T-helper 1 cell treated with Interleukin-12 subunit alpha and Interleukin-12 subunit beta and Interleukin-4 antibody, amounts not matched to agents 30 ng/mL and 1 ng/mL, for 36 hours (primary cell): Measurements from ENCODE around the gene RGPD3. TPM values are rescaled to one million over a fixed set of nuclear protein-coding genes. Genes with fewer than 3 reads are reported as not detected.
"Not testable (repeated sequence)": the region's sequence is repeated elsewhere in the genome, so short reads cannot be mapped to it uniquely, and the experiment has no call there.

Experiments
- intact Hi-C: fragments of 100-400 bp; cut with micrococcal nuclease; formaldehyde crosslinking; loops from one replicate; pipeline ENCODE4 v1.15.1; 2024
- total RNA-seq: library from RNA; stranded (reverse); gene quantifications from 2 replicates; pipeline ENCODE4 v1.2.3, GENCODE V29; 2022

Gene RGPD3
- total RNA-seq, result 0.32 and 0.37 TPM in 2 replicates

DNA sequence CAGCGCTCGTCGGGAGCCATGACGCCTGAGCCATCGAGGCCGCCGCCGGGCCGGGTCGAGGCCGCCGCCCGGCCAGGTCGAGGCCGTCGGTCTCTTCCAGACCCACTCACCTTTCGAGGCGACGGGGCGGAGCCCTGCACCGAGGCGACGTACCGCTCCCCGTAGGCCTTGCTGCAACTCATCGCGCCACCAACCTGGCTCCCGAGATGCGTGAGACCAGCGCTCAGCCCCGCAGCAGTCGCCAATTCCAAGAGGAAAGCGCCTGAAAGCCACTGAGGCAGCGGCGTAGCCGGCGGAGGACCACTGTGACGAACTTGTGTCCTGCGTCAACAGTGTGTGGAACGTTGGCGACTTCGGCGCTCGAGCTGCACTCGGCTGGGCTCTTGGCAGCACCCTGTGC, at the start of gene RGPD3:
Gene RGPD3, minus strand, starts transcription at position 307 of the 400 bp plus-strand sequence. Its CDS starts 125 bp downstream, at position 182.
- intact Hi-C loops, result not testable (repeated sequence)

DNA sequence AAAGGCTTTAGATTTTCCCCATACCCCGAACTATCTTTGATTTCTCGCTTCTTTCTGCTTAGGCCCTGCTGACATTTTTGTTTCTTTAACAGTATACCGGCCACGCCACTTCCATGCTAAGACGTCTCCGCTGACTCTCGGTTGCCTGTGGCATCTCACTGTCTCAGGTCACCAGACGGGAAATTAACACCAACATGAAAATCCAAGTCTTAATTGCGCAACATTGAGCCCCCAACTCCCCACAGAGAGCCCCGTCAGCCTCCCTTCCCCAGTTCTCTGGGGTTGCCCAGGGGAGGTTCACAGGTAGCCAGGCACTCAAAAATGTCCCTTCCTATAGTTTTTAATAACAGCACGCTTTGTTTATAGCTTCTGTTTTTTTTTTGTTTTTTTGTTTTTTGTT, 49.1 kb upstream of the RGPD3 start:
- intact Hi-C loops, result no loop called here

DNA sequence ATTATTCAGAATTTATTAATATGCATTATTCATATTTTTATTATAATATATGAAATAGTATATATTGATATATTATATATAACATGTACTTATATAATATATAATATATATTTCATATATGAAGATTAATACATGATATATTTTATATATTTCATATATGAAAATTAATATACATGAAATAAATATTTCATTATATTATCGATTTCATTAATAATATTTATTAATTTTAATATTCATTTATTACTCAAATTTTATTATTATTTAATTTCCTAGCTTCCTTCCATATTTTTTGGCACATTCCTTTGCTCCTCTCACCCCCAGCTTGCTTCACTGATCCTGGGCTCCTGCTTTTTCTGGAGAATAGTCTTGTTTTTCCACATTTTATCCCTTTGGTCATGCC, 48.7 kb upstream of the RGPD3 start:
- intact Hi-C loops, result no loop called here

DNA sequence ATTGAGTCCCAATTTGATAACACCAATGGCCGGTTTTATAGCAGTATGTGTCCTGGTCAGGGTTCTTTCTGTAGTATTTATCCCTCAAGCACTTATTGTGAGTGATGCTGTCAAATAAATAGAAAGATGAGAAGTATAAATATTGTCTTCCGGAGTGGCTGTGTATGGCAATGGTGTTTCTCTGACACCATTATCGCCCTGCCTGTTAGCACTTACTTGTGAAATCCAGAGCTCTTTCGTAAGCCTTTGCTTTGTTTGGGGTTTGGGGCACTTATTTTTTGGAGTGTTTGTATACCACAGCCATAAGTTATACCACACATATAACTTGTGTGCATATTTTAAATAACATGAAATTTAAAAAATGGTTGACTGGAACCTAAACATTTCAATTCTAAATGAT, 48.2 kb upstream of the RGPD3 start:
- intact Hi-C loops, result no loop called here

DNA sequence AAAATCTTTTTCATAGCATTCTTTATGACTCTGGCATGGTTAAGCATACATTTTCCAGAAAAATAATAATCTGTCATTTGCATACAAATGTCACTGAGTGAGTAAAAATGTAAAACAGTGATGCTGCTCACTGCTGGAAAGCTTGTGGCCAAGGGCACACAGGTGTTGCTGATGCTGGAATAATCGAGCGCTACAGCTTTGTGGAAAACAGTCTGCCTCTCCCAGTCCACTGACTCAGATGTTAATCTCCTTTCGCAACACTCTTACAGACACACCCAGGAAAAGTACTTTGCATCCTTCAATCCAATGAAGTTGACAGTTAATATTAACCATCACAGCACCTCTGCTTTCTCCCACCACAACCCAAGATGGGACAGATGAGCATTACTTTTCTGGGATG, 46.6 kb upstream of the RGPD3 start:
- intact Hi-C loops, result not testable (repeated sequence)

DNA sequence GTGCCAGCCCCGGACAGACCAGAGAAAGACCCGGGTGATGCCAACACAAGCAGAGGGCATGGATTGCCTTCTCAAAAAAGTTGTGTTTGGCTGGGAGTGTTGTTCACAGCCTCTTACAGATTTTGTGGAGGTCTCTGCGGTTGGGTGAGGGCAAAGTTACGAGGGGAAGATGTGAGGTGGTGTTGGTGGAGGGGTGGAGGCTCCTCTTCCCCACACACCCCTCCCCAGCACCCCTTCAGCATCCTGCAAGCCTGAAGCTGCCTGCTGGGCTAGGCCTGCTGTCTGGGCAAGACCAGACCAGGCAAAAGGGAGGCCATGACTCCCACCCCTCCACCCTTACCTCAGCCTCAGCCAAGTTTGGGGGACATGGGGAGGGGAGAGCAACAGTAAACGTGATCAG, 45.2 kb upstream of the RGPD3 start:
- intact Hi-C loops, result not testable (repeated sequence)

DNA sequence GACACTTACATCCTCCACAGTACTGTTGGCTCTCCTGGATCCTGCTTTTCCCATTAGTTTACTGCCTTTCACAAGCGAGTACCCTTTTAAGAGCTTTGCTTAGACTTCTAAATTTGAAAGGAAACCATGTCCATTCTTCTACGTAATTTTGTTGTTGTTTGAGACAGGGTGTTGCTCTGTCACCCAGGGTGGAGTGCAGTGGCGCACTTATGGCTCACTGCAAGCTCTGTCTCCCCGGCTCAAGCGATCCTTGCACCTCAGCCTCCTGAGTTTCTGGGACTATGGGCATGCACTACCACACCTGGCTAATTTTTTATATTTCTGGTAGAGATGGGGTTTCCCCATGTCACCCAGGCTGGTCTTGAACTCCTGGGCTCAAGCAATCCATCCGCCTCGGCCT, 43.7 kb upstream of the RGPD3 start:
- intact Hi-C loops, result not testable (repeated sequence)

DNA sequence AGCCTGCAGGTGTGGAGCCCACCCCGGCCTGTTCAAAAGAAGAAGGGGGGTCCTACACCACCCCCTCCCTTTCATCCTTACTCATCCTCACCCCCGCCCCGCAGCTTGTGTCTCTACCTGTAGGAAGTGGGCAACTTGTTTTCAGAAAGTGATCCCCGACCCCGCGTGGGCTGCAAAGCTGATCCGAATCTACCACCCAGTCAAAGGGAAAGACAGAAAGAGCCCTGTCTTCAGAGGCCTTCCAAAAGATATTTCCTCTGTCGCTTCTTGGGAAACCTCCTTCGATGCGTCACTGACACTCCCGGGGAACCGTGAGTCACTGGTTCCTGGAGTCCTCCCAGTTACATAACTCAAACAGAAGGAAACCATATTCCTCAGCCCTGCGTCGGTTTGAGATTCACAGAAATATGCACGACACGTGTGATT, 43.3 kb upstream of the RGPD3 start:
- intact Hi-C loops, result not testable (repeated sequence)

- intact Hi-C loops, result not testable (repeated sequence)
Measured at GRCh38 chr2:106510791-106511190, 42.6 kb upstream of the RGPD3 start.

GRCh38 chr2:106509374-106509770, 41.2 kb upstream of the RGPD3 start:
- intact Hi-C loops, result not testable (repeated sequence)

DNA sequence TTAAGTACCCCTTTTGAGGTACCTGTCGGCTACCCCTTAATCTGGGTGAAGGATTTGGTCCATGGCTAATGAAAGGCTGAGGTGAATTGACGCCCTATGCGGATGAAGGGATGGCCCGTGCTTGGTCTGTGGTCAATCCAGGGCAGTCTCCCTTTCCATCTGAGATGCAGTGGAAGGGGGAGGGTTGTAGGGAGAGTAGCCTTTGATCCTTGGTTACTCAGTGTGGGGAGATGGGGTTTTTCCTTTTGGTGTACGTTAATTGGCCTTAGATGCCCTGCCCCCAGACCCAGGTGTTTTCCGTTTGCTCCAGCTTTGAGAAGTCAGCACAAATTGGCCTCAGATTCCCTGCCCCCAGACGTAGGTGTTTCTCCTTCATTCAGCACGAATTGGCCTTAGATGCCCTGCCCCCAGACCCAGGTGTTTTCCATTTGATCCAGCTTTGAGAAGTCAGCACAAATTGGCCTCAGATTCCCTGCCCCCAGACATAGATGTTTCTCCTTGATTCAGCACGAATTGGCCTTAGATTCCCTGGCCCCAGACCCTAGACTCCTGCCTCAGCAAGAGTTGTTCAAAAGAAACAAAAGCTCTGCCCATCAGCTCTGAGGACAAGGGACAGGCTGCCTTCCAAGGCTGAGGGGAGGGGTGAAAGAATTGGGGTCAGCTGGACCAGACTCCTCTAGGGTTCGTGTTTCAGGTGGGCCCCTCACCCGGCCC, 40.6 kb upstream of the RGPD3 start:
- intact Hi-C loops, result not testable (repeated sequence)

DNA sequence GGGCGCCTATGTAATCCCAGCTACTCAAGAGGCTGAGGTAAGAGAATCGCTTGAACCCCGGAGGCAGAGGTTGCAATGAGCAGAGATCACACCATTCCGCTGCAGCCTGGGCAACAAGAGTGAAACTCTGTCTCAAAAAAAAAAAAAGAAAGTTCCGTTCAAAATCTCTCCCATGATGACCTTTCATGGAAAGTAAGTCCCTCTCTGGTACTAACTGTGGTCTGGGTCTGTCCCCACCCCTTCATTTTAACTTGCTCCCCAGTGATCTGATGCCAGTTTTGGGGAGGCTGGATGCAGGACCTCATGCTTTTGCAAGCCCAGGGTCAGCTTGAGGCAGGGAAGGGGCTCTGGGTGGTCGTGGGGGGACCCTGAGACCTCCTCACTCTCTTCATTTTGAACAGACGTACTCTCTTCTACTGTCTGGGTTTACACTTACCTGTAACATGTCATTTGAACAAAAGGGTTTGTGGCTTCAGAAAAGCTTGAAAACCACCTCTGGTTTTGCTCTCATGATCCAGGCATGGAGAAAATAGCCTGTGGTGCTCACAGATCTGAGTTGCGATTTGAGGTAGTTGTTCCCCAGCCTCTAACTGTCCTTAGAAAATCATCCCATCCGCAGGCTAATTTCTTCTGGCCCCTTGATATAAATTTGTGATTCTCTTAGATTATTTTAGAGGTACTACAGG, 37.9 kb upstream of the RGPD3 start:
- intact Hi-C loops, result not testable (repeated sequence)

GRCh38 chr2:106504787-106505186, 36.6 kb upstream of the RGPD3 start:
- intact Hi-C loops, result not testable (repeated sequence)

- intact Hi-C loops, result not testable (repeated sequence)
Measured at GRCh38 chr2:106504192-106504591, 36.0 kb upstream of the RGPD3 start.

DNA sequence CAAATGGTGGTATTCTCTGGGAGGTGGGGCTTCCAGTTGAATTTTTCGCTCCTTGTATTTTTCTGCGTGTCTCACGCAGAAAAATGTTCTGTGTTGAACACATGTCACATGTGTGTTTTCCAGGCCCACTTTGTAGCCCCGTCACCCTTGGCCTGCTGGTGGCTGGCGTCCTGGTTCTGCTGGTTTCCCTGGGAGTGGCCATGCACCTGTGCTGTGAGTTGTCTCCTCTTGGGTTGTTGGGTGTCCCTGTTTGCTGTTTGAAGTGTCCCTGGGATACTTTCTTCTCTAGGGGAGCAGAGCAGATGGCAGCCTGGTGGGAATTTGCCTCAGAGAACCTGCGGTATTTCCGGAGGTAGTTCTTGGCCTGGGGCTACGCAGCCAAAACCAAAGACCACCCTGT, 34.1 kb upstream of the RGPD3 start:
- intact Hi-C loops, result not testable (repeated sequence)

DNA sequence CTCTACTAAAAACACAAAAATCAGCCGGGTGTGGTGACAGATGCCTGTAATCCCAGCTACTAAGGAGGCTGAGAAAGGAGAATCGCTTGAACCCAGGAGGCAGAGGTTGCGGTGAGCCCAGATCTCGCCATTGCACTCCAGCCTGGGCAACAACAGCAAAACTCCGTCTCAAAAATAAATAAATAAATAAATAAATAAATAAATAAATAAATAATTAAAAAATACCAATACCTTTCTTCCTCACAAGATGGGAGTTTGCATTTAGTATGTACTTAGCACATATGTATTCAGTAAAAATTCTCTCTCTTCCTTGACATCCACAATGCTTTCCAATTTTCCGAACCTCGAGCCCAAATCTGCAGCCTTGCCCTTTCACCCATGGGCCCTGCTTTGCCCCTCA, 32.1 kb upstream of the RGPD3 start:
- intact Hi-C loops, result not testable (repeated sequence)

GRCh38 chr2:106498549-106498948, 30.3 kb upstream of the RGPD3 start:
- intact Hi-C loops, result not testable (repeated sequence)

DNA sequence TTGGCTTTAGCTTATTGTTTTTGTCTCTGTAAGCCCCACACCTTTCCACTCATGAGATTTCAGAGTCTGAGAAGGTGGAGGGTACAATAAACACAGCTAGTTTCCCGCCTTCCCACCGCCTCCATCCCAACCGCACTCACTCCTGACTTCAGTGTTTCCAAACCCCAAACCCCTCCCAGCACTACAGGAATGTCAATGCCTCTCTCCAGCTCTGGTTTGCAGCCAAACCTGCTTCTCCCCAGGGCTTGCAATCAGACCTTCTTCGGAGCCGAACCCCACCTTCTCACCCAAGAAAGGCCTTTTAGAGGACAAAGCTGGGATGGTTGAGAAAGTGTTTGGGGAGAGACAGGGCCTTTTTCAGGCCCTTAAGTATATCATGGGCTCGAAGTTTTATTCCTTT, 24.7 kb upstream of the RGPD3 start:
- intact Hi-C loops, result not testable (repeated sequence)

DNA sequence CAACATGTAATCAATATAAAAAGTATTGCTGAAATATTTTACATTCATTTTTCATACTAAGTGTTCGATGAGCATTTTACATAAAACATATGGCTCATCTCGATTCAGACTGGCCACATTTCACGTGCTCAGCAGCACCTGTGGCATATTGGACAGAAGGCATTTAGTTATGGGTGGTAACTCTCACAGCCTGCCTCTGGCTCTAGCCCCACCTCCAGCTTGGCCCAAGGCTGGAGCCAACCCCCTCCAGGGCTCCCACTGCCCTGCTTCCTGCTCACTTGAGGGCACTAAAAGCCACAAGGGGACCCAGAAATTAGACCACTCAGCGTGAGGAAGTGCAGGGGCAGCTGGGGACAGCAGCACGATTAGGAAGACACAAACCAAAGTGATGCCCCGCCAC, 24.2 kb upstream of the RGPD3 start:
- intact Hi-C loops, result not testable (repeated sequence)

GRCh38 chr2:106489701-106490100, 21.5 kb upstream of the RGPD3 start:
- intact Hi-C loops, result not testable (repeated sequence)

- intact Hi-C loops, result not testable (repeated sequence)
Measured at GRCh38 chr2:106487386-106488191, 19.4 kb upstream of the RGPD3 start.
